ENCODE measurements around the gene SMDT1. TPM values are rescaled to one million over a fixed set of nuclear protein-coding genes. Genes with fewer than 3 reads are reported as not detected.

The SMDT1 gene
- total and polyA plus RNA-seq, 2 of the 4 experiments (the other 2 are of a cell fraction), result 2.3 to 15.7 TPM

DNA sequence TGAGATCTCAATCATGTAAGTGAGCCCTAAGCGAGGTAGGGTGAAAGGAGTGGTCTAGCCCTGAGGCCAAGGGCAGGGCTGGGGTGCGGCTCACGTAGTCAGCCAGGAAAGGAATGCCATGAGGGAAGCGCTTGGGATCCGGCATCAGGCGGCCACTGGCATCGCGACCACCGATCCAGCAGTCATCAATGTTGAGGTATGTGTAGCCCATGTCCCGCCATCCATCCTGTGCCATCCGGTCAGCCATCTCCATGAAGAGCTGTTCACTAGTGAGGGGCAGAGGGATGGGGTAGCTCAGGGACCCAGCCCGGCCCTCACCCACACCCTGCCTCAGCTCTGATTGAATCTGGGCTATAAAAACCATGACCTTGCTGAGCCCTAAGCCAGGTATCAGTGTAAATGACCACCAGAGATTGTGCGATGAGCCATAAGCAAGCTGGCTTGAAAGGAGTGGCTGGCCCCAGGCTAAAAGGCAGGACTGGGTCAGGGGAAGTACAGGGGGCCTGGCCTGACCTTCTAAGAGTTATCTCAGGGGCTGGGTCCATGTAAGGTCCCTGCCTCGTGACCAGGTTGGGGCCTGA lies 11.7 kb upstream of the SMDT1 start:
- 0 out of 2 replicates have a peak, but pooled peaks cover 5% of the 10 kb centered on the region for H3K9me1 ChIP-seq (ENCODE audit: insufficient read depth, low read length)
- no peak overlapping the region for H4K91ac ChIP-seq (ENCODE audit: insufficient read depth, low read depth, low read length)
- H3K36me3 ChIP-seq (ENCODE audit: control insufficient read depth, insufficient read depth, low read length), result peaks cover 16% of the 10 kb centered on the region
- no peak overlapping the region for H3K18ac ChIP-seq (ENCODE audit: low read depth, low read length)
- dilution Hi-C loops (cut with HindIII; ENCODE audit: low sequenced_read_pairs, unreplicated experiment), result no loop called here
- H3K4ac ChIP-seq (ENCODE audit: low read depth, low read length), result no peak overlapping the region
- peaks cover 0 to 32% of the 10 kb centered on the region in 2 experiments; a peak in 3 of 4 replicates for H3K79me1 ChIP-seq (ENCODE audit: low read depth in 1 of 2, low read length in 2 of 2)
- no peak overlapping the region for H3K56ac ChIP-seq (ENCODE audit: extremely low read depth, insufficient read depth, low read length)
- H2BK120ac ChIP-seq (ENCODE audit: low read depth, low read length), result no peak overlapping the region
- intact Hi-C loops (cut with micrococcal nuclease), result no loop called here
- H3K4me2 ChIP-seq (ENCODE audit: low read depth, low read length), result no peak overlapping the region
- peaks cover 3% of the 10 kb centered on the region for H3K4me1 ChIP-seq (ENCODE audit: control insufficient read depth, insufficient read depth, low read length)
- ChIA-PET POLR2A (ENCODE audit: unreplicated experiment) (no interaction called here), CTCF (no interaction called here)
- no TSS peak for BruUV-seq (replicated peaks)
- no peak overlapping the region for H2BK20ac ChIP-seq (ENCODE audit: low read depth, low read length)
- H3K9ac ChIP-seq (ENCODE audit: low read depth, low read length), result no peak overlapping the region
- no peak overlapping the region for H3K27ac ChIP-seq (ENCODE audit: insufficient read depth, low read length)
- H2BK5ac ChIP-seq (ENCODE audit: low read depth, low read length, poor library complexity, severe bottlenecking), result no peak overlapping the region
- ATAC-seq (ENCODE audit: low read depth) (no peak), DNase-seq (no peak)
- no peak overlapping the region for H4K8ac ChIP-seq (ENCODE audit: low read depth in 2 of 2, low read length in 2 of 2)
- H3K9me3 ChIP-seq (ENCODE audit: control insufficient read depth, insufficient read depth, low read length), result no peaks in the 10 kb centered on the region
- no peak overlapping the region for H3K14ac ChIP-seq (replicated peaks; ENCODE audit: low read depth, low read length)
- in situ Hi-C loops (cut with MboI; ENCODE audit: low sequenced_read_pairs), result no loop called here
- no peak overlapping the region for H4K5ac ChIP-seq (ENCODE audit: low read depth, low read length)
- 81% methylated on average over 2 of the region's 14 CpGs; no CpG with 5 or more reads in 1 of the 2 experiments for WGBS, 2 experiments (ENCODE audit: extremely low coverage in 2 of 2, insufficient read length in 1 of 2)
- no peak overlapping the region for H2BK15ac ChIP-seq (ENCODE audit: low read depth, low read length)
- 0 out of 2 replicates have a peak, but pooled peaks cover 4% of the 10 kb centered on the region for H4K20me1 ChIP-seq (ENCODE audit: insufficient read depth, low read length)
- no peak overlapping the region for H3K4me3 ChIP-seq (ENCODE audit: insufficient read depth, low read depth, low read length)
- no peak overlapping the region for H2AK5ac ChIP-seq (ENCODE audit: low read depth, low read length)
- H2AK9ac ChIP-seq (replicated peaks; ENCODE audit: low read depth, low read length, poor library complexity), result no peak overlapping the region
- no peak overlapping the region for H2AFZ ChIP-seq (replicated peaks; ENCODE audit: low read length, poor library complexity)
- TF ChIP-seq MAZ (IDR thresholded peaks at IDR 0.05; ENCODE audit: borderline replicate concordance, low read depth, low read length) (no peak), FOS (IDR thresholded peaks at IDR 0.05; ENCODE audit: low read depth, low read length) (no peak), CHD1 (IDR thresholded peaks at IDR 0.05; ENCODE audit: low read depth, low read length) (no peak), SMC3 (IDR thresholded peaks at IDR 0.05; ENCODE audit: low read depth, low read length) (no peak), RCOR1 (IDR thresholded peaks at IDR 0.05; ENCODE audit: insufficient replicate concordance, low read length) (no peak), BHLHE40 (IDR thresholded peaks at IDR 0.05; ENCODE audit: low read depth, low read length) (no peak), RAD21 (IDR thresholded peaks at IDR 0.05; ENCODE audit: low read length) (no peak), NFE2L2 (IDR thresholded peaks at IDR 0.05; ENCODE audit: low read depth, low read length) (no peak), MXI1 (IDR thresholded peaks at IDR 0.05; ENCODE audit: borderline replicate concordance, low read depth, low read length) (no peak), CEBPB (IDR thresholded peaks at IDR 0.05; ENCODE audit: low read depth, low read length) (no peak), RFX5 (IDR thresholded peaks at IDR 0.05; ENCODE audit: low read depth, low read length) (no peak), POLR2A (IDR thresholded peaks at IDR 0.05; ENCODE audit: low read depth, low read length) (no peak), MAFK (IDR thresholded peaks at IDR 0.05; ENCODE audit: low read depth, low read length) (no peak)
- TF ChIP-seq, protein P1, sequence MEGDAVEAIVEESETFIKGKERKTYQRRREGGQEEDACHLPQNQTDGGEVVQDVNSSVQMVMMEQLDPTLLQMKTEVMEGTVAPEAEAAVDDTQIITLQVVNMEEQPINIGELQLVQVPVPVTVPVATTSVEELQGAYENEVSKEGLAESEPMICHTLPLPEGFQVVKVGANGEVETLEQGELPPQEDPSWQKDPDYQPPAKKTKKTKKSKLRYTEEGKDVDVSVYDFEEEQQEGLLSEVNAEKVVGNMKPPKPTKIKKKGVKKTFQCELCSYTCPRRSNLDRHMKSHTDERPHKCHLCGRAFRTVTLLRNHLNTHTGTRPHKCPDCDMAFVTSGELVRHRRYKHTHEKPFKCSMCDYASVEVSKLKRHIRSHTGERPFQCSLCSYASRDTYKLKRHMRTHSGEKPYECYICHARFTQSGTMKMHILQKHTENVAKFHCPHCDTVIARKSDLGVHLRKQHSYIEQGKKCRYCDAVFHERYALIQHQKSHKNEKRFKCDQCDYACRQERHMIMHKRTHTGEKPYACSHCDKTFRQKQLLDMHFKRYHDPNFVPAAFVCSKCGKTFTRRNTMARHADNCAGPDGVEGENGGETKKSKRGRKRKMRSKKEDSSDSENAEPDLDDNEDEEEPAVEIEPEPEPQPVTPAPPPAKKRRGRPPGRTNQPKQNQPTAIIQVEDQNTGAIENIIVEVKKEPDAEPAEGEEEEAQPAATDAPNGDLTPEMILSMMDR (conservative IDR thresholded peaks at IDR 0.05; ENCODE audit: low read depth, low read length), result no peak
- TF ChIP-seq, protein P2, sequence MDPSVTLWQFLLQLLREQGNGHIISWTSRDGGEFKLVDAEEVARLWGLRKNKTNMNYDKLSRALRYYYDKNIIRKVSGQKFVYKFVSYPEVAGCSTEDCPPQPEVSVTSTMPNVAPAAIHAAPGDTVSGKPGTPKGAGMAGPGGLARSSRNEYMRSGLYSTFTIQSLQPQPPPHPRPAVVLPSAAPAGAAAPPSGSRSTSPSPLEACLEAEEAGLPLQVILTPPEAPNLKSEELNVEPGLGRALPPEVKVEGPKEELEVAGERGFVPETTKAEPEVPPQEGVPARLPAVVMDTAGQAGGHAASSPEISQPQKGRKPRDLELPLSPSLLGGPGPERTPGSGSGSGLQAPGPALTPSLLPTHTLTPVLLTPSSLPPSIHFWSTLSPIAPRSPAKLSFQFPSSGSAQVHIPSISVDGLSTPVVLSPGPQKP (IDR thresholded peaks at IDR 0.05; ENCODE audit: borderline replicate concordance, low read depth, low read length), result no peak
- TF ChIP-seq, protein P3, sequence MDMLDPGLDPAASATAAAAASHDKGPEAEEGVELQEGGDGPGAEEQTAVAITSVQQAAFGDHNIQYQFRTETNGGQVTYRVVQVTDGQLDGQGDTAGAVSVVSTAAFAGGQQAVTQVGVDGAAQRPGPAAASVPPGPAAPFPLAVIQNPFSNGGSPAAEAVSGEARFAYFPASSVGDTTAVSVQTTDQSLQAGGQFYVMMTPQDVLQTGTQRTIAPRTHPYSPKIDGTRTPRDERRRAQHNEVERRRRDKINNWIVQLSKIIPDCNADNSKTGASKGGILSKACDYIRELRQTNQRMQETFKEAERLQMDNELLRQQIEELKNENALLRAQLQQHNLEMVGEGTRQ (IDR thresholded peaks at IDR 0.05; ENCODE audit: low read depth, low read length), result no peak
- no peak overlapping the region for H3K23ac ChIP-seq (ENCODE audit: low read depth, low read length)
- no peaks in the 10 kb centered on the region for H3K27me3 ChIP-seq (ENCODE audit: control insufficient read depth, insufficient read depth, low read length)
